ENCODE measurements around the gene SKIDA1.
A peak's percentile ranks its signal among the peaks of the same experiment; 100 is the strongest.

The SKIDA1 gene

GRCh38 chr10:21526860-21527597 lies 1.5 kb upstream of the SKIDA1 start (continued):
- TF ChIP-seq FEZF1 (tag by site-specific recombination; IDR thresholded peaks at IDR 0.05): 0 out of 2 replicates have a peak, but pooled peaks have one; percentile 16
- TF ChIP-seq ZNF660 (tag by site-specific recombination; IDR thresholded peaks at IDR 0.05): peak; percentile 9; the same call in 1 of the 2 replicates
- no peak for TF ChIP-seq PRDM1 (tag by site-specific recombination; IDR thresholded peaks at IDR 0.05)
- no peak for TF ChIP-seq ZNF785 (tag by site-specific recombination; IDR thresholded peaks at IDR 0.05)
- TF ChIP-seq ZNF596 (tag by site-specific recombination; IDR thresholded peaks at IDR 0.05): peak; percentile 35; the same call in 1 of the 2 replicates
- TF ChIP-seq ZBTB7A (tag by site-specific recombination; IDR thresholded peaks at IDR 0.05; ENCODE audit: low read depth): no peak
- TF ChIP-seq ZNF747 (tag by site-specific recombination; IDR thresholded peaks at IDR 0.05): no peak
- peak; percentile 75 for TF ChIP-seq KLF9 (tag by site-specific recombination; IDR thresholded peaks at IDR 0.05; ENCODE audit: low read depth)
- TF ChIP-seq ZBTB11 (tag by site-specific recombination; conservative IDR thresholded peaks at IDR 0.05; ENCODE audit: low read depth): 0 out of 2 replicates have a peak, but pooled peaks have one; percentile 13
- peak; percentile 24; the same call in 1 of the 2 replicates for TF ChIP-seq ZNF24 (tag by site-specific recombination; IDR thresholded peaks at IDR 0.05)
- peak; percentile 52 for TF ChIP-seq ZNF341 (tag by site-specific recombination; IDR thresholded peaks at IDR 0.05; ENCODE audit: low read depth)
- TF ChIP-seq ZBTB20 (tag by site-specific recombination; IDR thresholded peaks at IDR 0.05): peak; percentile 86
- no peak for TF ChIP-seq OSR2 (tag by site-specific recombination; IDR thresholded peaks at IDR 0.05)
- 0 out of 2 replicates have a peak, but pooled peaks have one; percentile 29 for TF ChIP-seq KLF7 (tag by site-specific recombination; IDR thresholded peaks at IDR 0.05; ENCODE audit: borderline replicate concordance)
- TF ChIP-seq ZNF174 (tag by site-specific recombination; IDR thresholded peaks at IDR 0.05): no peak
- no peak for TF ChIP-seq PRDM6 (tag by site-specific recombination; IDR thresholded peaks at IDR 0.05)
- peak; percentile 70 for TF ChIP-seq ZIC2 (tag by site-specific recombination; IDR thresholded peaks at IDR 0.05)
- TF ChIP-seq SP2 (tag by site-specific recombination; IDR thresholded peaks at IDR 0.05): peak; percentile 82
- peak; percentile 44 for TF ChIP-seq ZNF2 (tag by site-specific recombination; IDR thresholded peaks at IDR 0.05)
- TF ChIP-seq ZSCAN16 (tag by site-specific recombination; IDR thresholded peaks at IDR 0.05): peak; percentile 57; the same call in 1 of the 2 replicates
- peak; percentile 97 for TF ChIP-seq KLF8 (tag by site-specific recombination; IDR thresholded peaks at IDR 0.05)
- TF ChIP-seq ZNF223 (tag by site-specific recombination; IDR thresholded peaks at IDR 0.05): no peak
- TF ChIP-seq ZNF639 (tag by site-specific recombination; IDR thresholded peaks at IDR 0.05): peak; percentile 30; the same call in 1 of the 2 replicates
- TF ChIP-seq OVOL3 (tag by site-specific recombination; IDR thresholded peaks at IDR 0.05): no peak
- peak; percentile 15; the same call in 1 of the 2 replicates for TF ChIP-seq ZNF391 (tag by site-specific recombination; IDR thresholded peaks at IDR 0.05; ENCODE audit: borderline replicate concordance, low read depth)
